GM12878 (cell line): ENCODE data around the gene HTN3. TPM values are rescaled to one million over a fixed set of nuclear protein-coding genes. Genes with fewer than 3 reads are reported as not detected.

Experiments used
- ATAC-seq: fragments of 200-7000 bp; cut with Tn5 transposase; 3 replicates; pipeline ENCODE4 v1.9.1; 2020; ENCODE audit warnings: mild to moderate bottlenecking, moderate library complexity
- BruUV-seq: library from RNA; stranded (reverse); fragments of 400-500 nt; replicated peaks from 2 replicates; lab custom pipeline; 2021; lab: Mats Ljungman, UMichigan
- CTCF ChIA-PET: fragments of 300-600 bp; sonication (Branson Sonifier 250); formaldehyde crosslinking; extraction: SDS; loops from one replicate; lab custom pipeline; 2021; ENCODE audit warnings: inconsistent platforms; lab: Yijun Ruan, JAX
- POLR2A ChIA-PET: fragments of 350-600 bp; formaldehyde crosslinking; extraction: SDS; loops from one replicate; lab custom pipeline; 2021; ENCODE audit warnings: inconsistent platforms; lab: Charles Lee
- RAD21 ChIA-PET: fragments of 300-600 bp; sonication (Branson Sonifier 250); formaldehyde crosslinking; loops from one replicate; lab custom pipeline; 2023; ENCODE audit warnings: antibody characterized with exemption; ENCODE audit not compliant: unreplicated experiment; lab: Charles Lee
- SMC1A ChIA-PET: fragments of 300-600 bp; sonication (Branson Sonifier 250); formaldehyde crosslinking; loops from one replicate; lab custom pipeline; 2023; ENCODE audit not compliant: unreplicated experiment, uncharacterized antibody; lab: Charles Lee
- DNase-seq: peaks from one replicate; pipeline ENCODE4 v3.0.0-alpha.2; 2011; ENCODE audit warnings: low read depth, low spot score
- FAIRE-seq: peaks from 3 replicates; lab custom pipeline; 2011; peaks lifted over from hg19 to GRCh38; lab: Jason Lieb, UNC
- H2AFZ ChIP-seq: 2 replicates; pipeline ENCODE4 v1.6.0; 2011; ENCODE audit warnings: low read depth, low read length, control low read depth; ENCODE audit not compliant: control insufficient read depth
- H3K27ac ChIP-seq: 2 replicates; pipeline ENCODE4 v1.5.1; 2011; ENCODE audit warnings: control low read depth; ENCODE audit not compliant: control insufficient read depth, insufficient read depth
- H3K27me3 ChIP-seq, 2 experiments: replicated peaks in 1 of 2; 2 replicates each; pipeline versions ENCODE4 v1.6.0 to v1.6.1; 2011; ENCODE audit warnings: low read length in 1 of 2; ENCODE audit not compliant: control insufficient read depth in 2 of 2, insufficient read depth in 2 of 2
- H3K36me3 ChIP-seq, 2 experiments: 2 replicates each; pipeline ENCODE4 v1.5.1; 2011; ENCODE audit warnings: low read length in 1 of 2; ENCODE audit not compliant: control insufficient read depth in 2 of 2, insufficient read depth in 2 of 2
- H3K4me1 ChIP-seq: 2 replicates; pipeline ENCODE4 v1.6.1; 2011; ENCODE audit warnings: mild to moderate bottlenecking, low read length, moderate library complexity, mixed read lengths; ENCODE audit not compliant: control insufficient read depth, insufficient read depth
- H3K4me2 ChIP-seq: 2 replicates; pipeline ENCODE4 v1.6.0; 2011; ENCODE audit warnings: control low read depth; ENCODE audit not compliant: control insufficient read depth, insufficient read depth
- H3K4me3 ChIP-seq: fragments of 200-600 bp; sonication (generic); 2 replicates; pipeline ENCODE4 v1.5.1; 2016
- H3K79me2 ChIP-seq: 2 replicates; pipeline ENCODE4 v1.6.0; 2011; ENCODE audit warnings: low read length; ENCODE audit not compliant: control insufficient read depth, insufficient read depth
- H3K9ac ChIP-seq: 2 replicates; pipeline ENCODE4 v1.8.0; 2011; ENCODE audit warnings: low read length, control low read depth, mixed read lengths; ENCODE audit not compliant: control insufficient read depth, insufficient read depth
- H3K9me3 ChIP-seq: replicated peaks from 3 replicates; pipeline ENCODE4 v1.5.1; 2011; ENCODE audit warnings: mild to moderate bottlenecking, low read length; ENCODE audit not compliant: control insufficient read depth, insufficient read depth
- H4K20me1 ChIP-seq: 2 replicates; pipeline ENCODE4 v1.6.0; 2011; ENCODE audit not compliant: control insufficient read depth, insufficient read depth
- ATF2 ChIP-seq: IDR thresholded peaks from 2 replicates; pipeline ENCODE4 v1.6.1; 2012; ENCODE audit warnings: low read length, inconsistent platforms
- ATF7 ChIP-seq: fragments of 450-650 bp; IDR thresholded peaks from 2 replicates; pipeline ENCODE4 v1.6.1; 2016; ENCODE audit warnings: low read depth, mild to moderate bottlenecking
- DPF2 ChIP-seq: fragments of 450-650 bp; IDR thresholded peaks from 2 replicates; pipeline ENCODE4 v1.6.1; 2017; ENCODE audit warnings: mild to moderate bottlenecking
- EP300 ChIP-seq, 2 experiments: fragments of 150-350 bp in 1 of 2; IDR thresholded peaks; 2 replicates each; pipeline ENCODE4 v1.6.1; 2011 to 2012; ENCODE audit warnings: low read depth in 2 of 2, low read length in 2 of 2, borderline replicate concordance in 1 of 2, improper control_type of control experiment in 1 of 2, inconsistent platforms in 1 of 2; ENCODE audit not compliant: control insufficient read depth in 1 of 2
- EZH2 ChIP-seq: IDR thresholded peaks from 2 replicates; pipeline ENCODE4 v1.6.1; 2012; ENCODE audit warnings: low read depth, mild to moderate bottlenecking, control low read depth, inconsistent platforms, low read length, borderline replicate concordance; ENCODE audit not compliant: control insufficient read depth
- IKZF2 ChIP-seq, 2 experiments: fragments of 450-650 bp; IDR thresholded peaks; 2 replicates each; pipeline ENCODE4 v1.6.1; 2017; ENCODE audit warnings: mild to moderate bottlenecking in 2 of 2, moderate library complexity in 2 of 2
- MEF2A ChIP-seq: IDR thresholded peaks from 2 replicates; pipeline ENCODE4 v1.6.1; 2011; ENCODE audit warnings: low read depth, mild to moderate bottlenecking, low read length, moderate library complexity; ENCODE audit not compliant: insufficient read depth
- RB1 ChIP-seq: fragments of 450-650 bp; formaldehyde crosslinking; IDR thresholded peaks from 2 replicates; pipeline ENCODE4 v1.6.1; 2017; ENCODE audit warnings: mild to moderate bottlenecking, borderline replicate concordance
- SIX5 ChIP-seq: IDR thresholded peaks from 2 replicates; pipeline ENCODE4 v1.6.1; 2011; ENCODE audit warnings: mild to moderate bottlenecking, low read depth, low read length, moderate library complexity; ENCODE audit not compliant: severe bottlenecking
- YY1 ChIP-seq: IDR thresholded peaks from 2 replicates; pipeline ENCODE4 v1.6.1; 2011; ENCODE audit warnings: low read depth, mild to moderate bottlenecking, low read length
- ZNF24 ChIP-seq: fragments of 450-650 bp; IDR thresholded peaks from 2 replicates; pipeline ENCODE4 v1.6.1; 2017; ENCODE audit warnings: antibody characterized with exemption, mild to moderate bottlenecking
- ZNF274 ChIP-seq: IDR thresholded peaks from one replicate; pipeline ENCODE4 v1.8.0; 2011; ENCODE audit not compliant: insufficient read length, insufficient read depth
- ZNF687 ChIP-seq: fragments of 450-650 bp; IDR thresholded peaks from 2 replicates; pipeline ENCODE4 v1.6.1; 2017; ENCODE audit warnings: mild to moderate bottlenecking, moderate library complexity
- WGBS: methylation state at CpG from one replicate; pipeline ENCODE4 v1.1.6; 2016; ENCODE audit warnings: low lambda C conversion rate; ENCODE audit not compliant: insufficient replicate concordance, insufficient coverage; ENCODE audit errors: missing lambda C conversion rate; 5-methylcytosine and 5-hydroxymethylcytosine counted together
- in situ Hi-C: fragments of 300-500 bp; cut with MboI; formaldehyde crosslinking; loops from 9 replicates; pipeline ENCODE4 v1.14.3; 2018; ENCODE audit warnings: mixed read lengths
- intact Hi-C: fragments of 100-400 bp; cut with micrococcal nuclease; formaldehyde crosslinking; loops from one replicate; pipeline ENCODE4 v1.14.2; 2022; ENCODE audit not compliant: unreplicated experiment
- polyA plus RNA-seq, 11 experiments: library from polyadenylated mRNA; depleted of rRNA in 4 of 11; unstranded in 6 of 11; stranded (reverse) in 5 of 11; fragments of >200 nt; fragmentation: Nextera tagmentation in 4 of 11; fragmentation: Illumina TruSeq in 1 of 11; extraction: Ambion mirVana in 4 of 11; extraction: Trizol in 1 of 11; gene quantifications; 1 replicate in 1 of 11; 2 replicates in 10 of 11; pipeline versions ENCODE4 v1.2.1 to v1.2.3, GENCODE V29; 2011 to 2016; ENCODE audit warnings: inconsistent platforms in 2 of 11, missing spikeins in 2 of 11, low read depth in 1 of 11
- total RNA-seq, 4 experiments: library from RNA; depleted of rRNA in 3 of 4; stranded (reverse); fragments of >200 nt in 3 of 4; fragmentation: Illumina TruSeq in 1 of 4; extraction: Trizol in 1 of 4; gene quantifications; 2 replicates each; pipeline versions ENCODE4 v1.2.1 to v1.2.3, GENCODE V29; 2013 to 2021
- TF ChIP-seq, protein P1 (sequence below): fragments of 450-650 bp; IDR thresholded peaks from 2 replicates; pipeline ENCODE4 v1.6.1; 2017; ENCODE audit warnings: mild to moderate bottlenecking, moderate library complexity
- TF ChIP-seq, protein P2 (sequence below): IDR thresholded peaks from 2 replicates; pipeline ENCODE4 v1.6.1; 2011; ENCODE audit warnings: low read depth, low read length, improper control_type of control experiment, borderline replicate concordance

HTN3 gene
- total and polyA plus RNA-seq, 10 of the 15 experiments (the other 5 are each of a cell fraction or from before 2014, with no cell fraction given), result not detected

DNA sequence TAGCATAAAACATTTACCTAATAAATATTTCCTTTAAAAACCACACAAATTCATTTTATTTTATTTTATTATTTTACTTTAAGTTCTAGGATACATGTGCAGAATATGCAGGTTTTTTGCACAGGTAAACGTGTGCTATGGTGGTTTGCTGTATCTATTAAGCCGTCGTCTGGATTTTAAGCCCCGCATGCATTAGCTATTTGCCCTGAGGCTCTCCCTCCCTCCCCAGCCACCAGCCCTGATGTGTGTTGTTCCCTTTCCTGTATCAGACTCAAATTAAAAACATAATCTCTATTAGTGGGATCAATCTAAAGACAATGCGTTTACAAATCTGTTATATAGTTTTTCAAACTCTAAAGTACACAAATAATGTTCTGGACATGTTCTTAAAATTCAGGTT is 1.2 kb upstream of the HTN3 start:
- Histone ChIP-seq H3K4me3 (no peak overlapping the region), H3K27ac (no peak overlapping the region), H4K20me1 (no peaks in the 10 kb centered on the region), H3K27me3 (no peaks in the 10 kb centered on the region), H3K4me2 (no peak overlapping the region), H3K36me3 (no peaks in the 10 kb centered on the region), H3K9ac (no peak overlapping the region), H3K9me3 (no peaks in the 10 kb centered on the region), H2AFZ (no peak overlapping the region), H3K4me1 (no peaks in the 10 kb centered on the region), H3K79me2 (no peaks in the 10 kb centered on the region)
- DNase-seq, result no peak
- in situ Hi-C loops, result no loop called here
- no peak for ATAC-seq
- intact Hi-C loops, result no loop called here
- ChIA-PET CTCF (no interaction called here), POLR2A (no interaction called here), RAD21 (no interaction called here), SMC1A (interaction anchor here (0.8 to 0.9 kb wide), 2 partner anchors 8 to 13 kb away, joined by 3 read pairs; no protein-coding TSS in a partner anchor)
- no TSS peak for BruUV-seq
- FAIRE-seq, result no peak
- 21% methylated on average over 5 of the region's 5 CpGs for WGBS
- TF ChIP-seq EZH2 (no peak), ZNF687 (no peak), ZNF274 (no peak), MEF2A (no peak), YY1 (no peak), IKZF2 (IDR thresholded peaks at IDR 0.05) (no peak), DPF2 (no peak), ZNF24 (no peak), SIX5 (no peak), ATF2 (no peak), EP300 (IDR thresholded peaks at IDR 0.05; ENCODE audit: borderline replicate concordance in 1 of 2, control insufficient read depth in 1 of 2, low read depth in 2 of 2, low read length in 2 of 2) (no peak), RB1 (no peak), ATF7 (no peak)
- TF ChIP-seq, protein P1, sequence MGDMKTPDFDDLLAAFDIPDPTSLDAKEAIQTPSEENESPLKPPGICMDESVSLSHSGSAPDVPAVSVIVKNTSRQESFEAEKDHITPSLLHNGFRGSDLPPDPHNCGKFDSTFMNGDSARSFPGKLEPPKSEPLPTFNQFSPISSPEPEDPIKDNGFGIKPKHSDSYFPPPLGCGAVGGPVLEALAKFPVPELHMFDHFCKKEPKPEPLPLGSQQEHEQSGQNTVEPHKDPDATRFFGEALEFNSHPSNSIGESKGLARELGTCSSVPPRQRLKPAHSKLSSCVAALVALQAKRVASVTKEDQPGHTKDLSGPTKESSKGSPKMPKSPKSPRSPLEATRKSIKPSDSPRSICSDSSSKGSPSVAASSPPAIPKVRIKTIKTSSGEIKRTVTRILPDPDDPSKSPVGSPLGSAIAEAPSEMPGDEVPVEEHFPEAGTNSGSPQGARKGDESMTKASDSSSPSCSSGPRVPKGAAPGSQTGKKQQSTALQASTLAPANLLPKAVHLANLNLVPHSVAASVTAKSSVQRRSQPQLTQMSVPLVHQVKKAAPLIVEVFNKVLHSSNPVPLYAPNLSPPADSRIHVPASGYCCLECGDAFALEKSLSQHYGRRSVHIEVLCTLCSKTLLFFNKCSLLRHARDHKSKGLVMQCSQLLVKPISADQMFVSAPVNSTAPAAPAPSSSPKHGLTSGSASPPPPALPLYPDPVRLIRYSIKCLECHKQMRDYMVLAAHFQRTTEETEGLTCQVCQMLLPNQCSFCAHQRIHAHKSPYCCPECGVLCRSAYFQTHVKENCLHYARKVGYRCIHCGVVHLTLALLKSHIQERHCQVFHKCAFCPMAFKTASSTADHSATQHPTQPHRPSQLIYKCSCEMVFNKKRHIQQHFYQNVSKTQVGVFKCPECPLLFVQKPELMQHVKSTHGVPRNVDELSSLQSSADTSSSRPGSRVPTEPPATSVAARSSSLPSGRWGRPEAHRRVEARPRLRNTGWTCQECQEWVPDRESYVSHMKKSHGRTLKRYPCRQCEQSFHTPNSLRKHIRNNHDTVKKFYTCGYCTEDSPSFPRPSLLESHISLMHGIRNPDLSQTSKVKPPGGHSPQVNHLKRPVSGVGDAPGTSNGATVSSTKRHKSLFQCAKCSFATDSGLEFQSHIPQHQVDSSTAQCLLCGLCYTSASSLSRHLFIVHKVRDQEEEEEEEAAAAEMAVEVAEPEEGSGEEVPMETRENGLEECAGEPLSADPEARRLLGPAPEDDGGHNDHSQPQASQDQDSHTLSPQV, result no peak
- TF ChIP-seq, protein P2, sequence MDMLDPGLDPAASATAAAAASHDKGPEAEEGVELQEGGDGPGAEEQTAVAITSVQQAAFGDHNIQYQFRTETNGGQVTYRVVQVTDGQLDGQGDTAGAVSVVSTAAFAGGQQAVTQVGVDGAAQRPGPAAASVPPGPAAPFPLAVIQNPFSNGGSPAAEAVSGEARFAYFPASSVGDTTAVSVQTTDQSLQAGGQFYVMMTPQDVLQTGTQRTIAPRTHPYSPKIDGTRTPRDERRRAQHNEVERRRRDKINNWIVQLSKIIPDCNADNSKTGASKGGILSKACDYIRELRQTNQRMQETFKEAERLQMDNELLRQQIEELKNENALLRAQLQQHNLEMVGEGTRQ, result no peak
